Measurements from ENCODE around the gene DIP2C.
"Not testable (repeated sequence)": the region's sequence is repeated elsewhere in the genome, so short reads cannot be mapped to it uniquely, and the experiment has no call there.

DIP2C gene

GRCh38 chr10:396535-397220 lies 292.8 kb downstream of the DIP2C start:
- DNase-seq: no peak

DNA sequence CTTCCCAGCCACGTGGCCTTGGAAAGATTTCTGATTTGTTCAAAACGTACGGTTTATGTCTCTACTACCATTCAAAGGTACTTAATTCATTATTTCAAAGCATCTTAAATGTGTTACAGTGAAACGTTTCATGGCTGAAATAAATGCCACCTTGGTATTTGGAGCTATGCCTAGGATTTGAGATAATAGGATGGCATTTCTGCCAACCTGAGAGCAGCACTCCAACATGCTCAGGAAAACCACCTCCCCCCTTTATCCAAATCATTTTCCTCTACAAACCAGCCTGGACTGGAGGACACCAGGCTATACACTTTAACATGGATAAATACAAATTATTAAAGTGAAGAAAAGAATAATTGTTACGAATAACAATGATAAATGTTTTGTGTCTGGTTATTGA lies 293.4 kb downstream of the DIP2C start:
- DNase-seq: no peak

GRCh38 chr10:395665-396064 lies 293.8 kb downstream of the DIP2C start:
- DNase-seq: no peak

GRCh38 chr10:394439-395101 lies 294.9 kb downstream of the DIP2C start:
- not testable (repeated sequence) for DNase-seq

DNA sequence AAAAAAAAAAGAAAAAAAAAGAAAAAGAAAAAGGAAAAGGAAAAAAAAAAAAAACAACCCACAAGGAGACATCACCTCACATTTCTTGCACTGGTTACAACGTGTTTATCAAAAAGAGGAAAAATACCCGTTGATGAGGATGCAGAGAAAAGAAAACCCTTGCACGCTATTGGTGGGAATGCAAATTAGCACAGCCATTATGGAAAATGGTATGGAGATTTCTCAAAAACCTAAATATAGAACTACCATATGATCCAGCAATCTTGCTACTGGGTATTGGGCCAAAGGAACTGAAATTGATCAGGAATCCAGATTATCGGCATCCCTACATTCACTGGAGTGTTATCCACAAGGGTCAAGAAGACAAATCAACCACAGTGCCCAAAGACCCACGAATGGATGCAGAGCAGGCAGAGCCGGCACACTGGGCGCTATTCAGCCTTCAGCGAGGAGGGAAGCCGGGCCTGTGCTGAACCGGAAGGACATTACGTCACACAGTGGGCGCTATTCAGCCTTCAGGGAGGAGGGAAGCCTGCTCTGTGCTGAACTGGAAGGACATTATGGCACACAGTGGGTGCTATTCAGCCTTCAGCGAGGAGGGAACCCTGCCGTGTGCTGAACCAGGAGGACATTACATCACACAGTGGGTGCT lies 295.6 kb downstream of the DIP2C start:
- DNase-seq: no peak

GRCh38 chr10:393106-393745 lies 296.2 kb downstream of the DIP2C start:
- no peak for DNase-seq

DNA sequence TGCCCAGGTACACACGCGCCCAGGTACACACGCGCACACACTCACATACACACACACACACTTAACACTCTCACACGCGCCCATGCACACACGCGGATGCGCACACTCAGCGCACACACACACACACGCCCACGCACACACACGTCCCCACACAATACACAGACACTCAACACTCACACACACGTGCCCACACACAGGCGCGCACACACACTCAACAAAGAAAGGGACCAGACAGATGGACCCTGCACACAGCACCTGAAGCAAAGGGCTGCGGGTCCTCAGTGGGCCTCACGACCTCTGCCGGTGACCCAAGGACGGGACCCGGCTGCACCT lies 296.8 kb downstream of the DIP2C start:
- DNase-seq: no peak

DNA sequence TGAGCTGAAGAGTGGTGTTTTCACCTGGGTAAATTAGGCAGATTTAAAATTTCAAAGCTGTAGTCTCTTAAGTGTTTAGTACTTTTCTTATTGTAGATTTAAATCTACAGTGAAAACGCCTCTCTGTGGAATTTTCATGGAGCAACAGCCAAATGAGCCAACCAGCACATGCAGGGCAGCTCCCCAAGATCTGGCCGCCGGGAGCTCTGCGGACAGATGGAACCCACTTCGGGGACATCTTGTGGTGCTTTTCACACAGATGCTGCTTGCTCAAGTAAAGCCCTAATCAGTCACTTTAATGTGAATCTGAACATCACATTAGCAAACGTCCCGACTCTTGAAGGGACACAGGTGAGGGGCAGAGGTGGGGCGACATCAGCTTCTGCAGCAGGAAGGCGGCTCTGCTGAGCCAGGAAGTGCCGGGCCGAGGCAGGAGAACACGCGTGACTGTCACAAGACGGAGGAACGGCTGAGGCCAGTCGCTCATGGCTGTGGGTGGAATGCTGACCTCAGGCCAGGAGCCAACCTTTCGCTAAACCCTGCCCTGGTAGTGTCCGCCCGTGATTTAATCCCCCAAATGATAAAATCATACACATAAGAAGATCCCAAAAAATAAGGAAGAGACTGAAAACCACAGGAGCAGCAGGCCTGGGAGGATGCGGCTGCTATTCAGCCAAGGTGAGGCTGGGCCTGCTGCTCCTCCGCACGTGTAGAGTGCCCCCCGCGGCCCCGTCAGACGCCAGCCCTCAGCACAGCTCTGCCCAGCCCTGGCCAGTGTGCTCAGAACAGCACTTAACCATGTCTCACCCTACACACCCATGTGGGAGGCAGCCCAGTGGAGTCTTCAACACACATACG lies 297.4 kb downstream of the DIP2C start:
- DNase-seq: no peak

- no peak for DNase-seq
These were observed 298.2 kb downstream of the DIP2C start for GRCh38 chr10:391305-391704.

- DNase-seq: no peak
These were observed 298.9 kb downstream of the DIP2C start for GRCh38 chr10:390449-391100.

GRCh38 chr10:389836-390448 lies 299.5 kb downstream of the DIP2C start:
- DNase-seq: no peak

- DNase-seq: no peak
These were observed 300.1 kb downstream of the DIP2C start for GRCh38 chr10:389261-389790.

GRCh38 chr10:388661-389045 lies 300.8 kb downstream of the DIP2C start:
- no peak for DNase-seq

DNA sequence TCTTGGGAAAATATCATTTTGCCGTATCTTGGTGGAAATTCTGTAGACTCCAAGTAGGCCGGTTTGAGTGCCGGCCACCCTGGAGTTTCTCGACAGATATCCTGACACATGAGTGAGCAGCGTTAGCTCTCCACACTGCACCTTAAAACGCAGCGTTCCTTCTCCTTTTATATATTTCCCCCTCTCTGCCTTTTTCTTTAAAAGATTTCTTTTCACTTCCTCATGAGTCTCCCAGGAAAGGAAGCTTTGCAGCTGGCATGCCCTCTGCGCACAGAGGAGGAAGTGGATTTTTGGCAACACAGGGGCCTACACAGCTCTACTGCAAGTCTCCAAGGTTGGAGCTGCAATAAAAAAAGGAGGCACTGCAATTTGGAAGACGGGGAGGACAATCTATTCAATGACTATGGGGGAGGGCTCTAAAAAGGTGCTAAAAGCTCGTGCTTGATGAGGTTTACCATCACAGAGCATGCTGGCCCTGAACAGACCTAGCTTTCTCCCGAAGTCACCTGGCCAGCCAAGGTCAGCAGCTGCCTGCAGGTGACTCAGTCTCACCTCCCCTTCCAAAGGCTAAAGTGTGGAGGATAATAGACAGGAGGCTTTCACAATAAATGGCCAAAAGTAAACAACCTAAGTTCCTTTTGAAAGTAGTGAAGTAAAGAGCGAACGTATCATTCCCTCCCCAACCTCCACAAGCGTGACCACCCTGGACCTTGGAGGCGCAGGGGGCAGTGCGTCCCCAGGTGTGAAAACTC lies 301.4 kb downstream of the DIP2C start:
- DNase-seq: no peak

GRCh38 chr10:387593-387891 lies 301.9 kb downstream of the DIP2C start:
- no peak for DNase-seq

GRCh38 chr10:386771-387592 lies 302.5 kb downstream of the DIP2C start:
- DNase-seq: no peak

DNA sequence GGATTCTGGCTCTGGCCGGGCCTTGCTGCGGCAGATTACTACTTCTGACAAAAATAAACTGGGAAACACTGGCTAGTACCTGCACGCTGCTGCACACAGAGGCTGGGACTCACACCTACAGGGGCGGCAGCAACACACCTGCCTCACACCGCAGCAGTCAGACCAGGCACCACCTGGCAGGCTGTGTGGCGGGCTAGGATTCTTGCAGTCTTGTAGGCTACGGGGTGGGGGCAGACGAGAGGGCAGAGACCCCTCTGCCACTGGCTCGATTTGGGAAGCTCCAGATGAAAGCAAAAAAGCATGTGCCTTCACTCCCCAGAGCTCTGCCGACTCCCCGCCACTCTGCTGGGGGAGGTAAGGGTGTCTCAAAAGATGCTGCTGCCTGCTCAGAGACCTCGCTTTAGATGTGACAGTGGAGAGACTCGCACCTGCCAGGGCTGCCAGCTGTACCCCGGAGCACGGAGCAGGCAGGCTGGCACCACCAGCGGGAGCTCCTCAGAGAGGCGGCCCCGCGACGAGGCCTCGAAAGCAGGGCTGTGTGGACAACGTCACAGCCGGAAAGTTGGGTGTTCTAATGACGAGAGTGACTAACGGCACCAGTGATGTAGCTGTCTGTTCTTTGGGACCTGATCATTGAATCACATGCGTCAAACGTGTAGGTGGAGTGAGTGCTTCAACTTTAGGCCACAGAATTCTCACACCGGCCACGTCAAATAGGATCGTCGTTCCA lies 303.7 kb downstream of the DIP2C start:
- DNase-seq: no peak

DNA sequence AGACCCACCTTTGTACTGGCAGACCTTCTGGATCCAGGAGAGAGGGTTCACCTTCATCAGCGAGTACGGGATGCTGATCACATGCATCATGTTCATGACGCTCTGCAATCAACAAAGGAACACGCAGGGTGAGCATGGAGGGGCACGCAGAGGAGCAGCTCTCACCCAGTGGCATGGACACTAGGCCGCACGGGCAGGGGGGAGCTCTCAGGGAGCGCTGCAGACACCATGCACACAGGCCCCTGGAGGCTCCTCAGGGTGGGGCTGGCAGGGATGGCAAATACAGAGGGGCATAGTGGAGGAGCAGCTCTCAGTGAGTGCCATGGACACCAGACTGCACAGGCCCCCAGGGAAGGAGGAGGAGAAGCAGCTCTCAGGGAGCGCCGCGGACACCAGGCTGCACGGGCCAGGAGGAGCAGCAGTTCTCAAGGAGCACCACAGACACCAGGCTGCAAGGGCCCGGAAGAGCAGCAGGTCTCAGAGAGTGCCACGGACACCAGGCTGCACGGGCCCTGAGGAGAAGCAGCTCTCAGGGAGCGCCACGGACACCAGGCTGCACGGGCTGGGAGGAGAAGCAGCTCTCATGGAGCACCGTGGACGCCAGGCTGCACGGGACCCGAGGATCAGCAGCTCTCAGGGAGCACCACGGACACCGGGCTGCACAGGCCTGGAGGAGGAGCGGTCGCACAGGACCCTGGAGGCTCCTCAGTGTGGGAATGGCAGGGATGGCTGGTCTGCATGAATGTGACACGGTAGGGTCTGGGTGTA lies 304.7 kb downstream of the DIP2C start:
- DNase-seq: no peak

- DNase-seq: no peak
These were observed 305.9 kb downstream of the DIP2C start for GRCh38 chr10:383519-383918.

All from activated CD4-positive, alpha-beta T cell treated with anti-CD3 and anti-CD28 coated beads, Interleukin-2, amount 50 U/mL, for 48 hours (primary cell).